ENCODE results near the gene GRM4. TPM values are rescaled to one million over a fixed set of nuclear protein-coding genes. Genes with fewer than 3 reads are reported as not detected.
A peak's percentile ranks its signal among the peaks of the same experiment; 100 is the strongest.

The GRM4 gene
- total RNA-seq, 1 experiment from 2014 or later, result 0.41 TPM

DNA sequence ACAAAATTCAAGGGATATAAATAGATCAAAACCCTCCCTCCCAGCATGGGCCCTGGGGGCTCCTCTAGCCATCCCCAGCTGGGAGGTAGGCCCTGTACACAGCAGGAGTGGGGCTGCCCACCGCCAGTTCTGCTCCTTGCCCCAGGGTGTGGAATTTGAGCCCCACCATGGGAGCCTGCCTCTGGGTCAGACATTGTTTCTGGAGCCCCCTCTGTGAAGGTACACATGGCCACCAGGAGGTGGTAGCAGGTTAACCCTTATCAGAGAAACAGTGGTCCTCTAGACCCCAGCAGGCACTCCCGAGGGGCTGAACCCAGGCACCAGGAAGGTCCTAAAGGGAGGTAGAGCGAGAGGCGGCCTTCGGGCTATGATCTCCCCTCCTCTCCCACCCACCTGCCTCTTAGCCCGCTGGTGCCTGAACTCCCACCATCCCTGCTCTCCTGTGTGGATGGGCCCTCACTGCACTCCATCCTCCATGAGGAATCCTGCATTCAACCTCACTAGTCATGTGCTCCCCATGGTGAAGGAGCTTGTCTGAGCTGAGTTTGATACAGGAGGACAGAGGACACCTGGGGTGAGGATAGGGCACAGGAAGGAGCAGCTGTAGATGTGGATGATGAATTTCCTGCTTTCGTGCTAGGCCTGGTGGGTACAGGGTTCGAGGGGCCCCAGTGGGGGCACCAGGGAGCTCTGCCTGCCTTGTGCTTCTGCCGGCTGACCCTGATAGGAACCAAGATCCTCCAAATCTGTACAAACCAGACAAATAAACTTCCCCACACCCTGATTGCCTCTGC is 114.9 kb downstream of the GRM4 start:
- no peaks in the 10 kb centered on the region for H3K9me3 ChIP-seq (ENCODE audit: low read depth, low read length, poor library complexity, severe bottlenecking)
- no peaks in the 10 kb centered on the region for H3K4me1 ChIP-seq (ENCODE audit: insufficient read depth, low read length, poor library complexity, severe bottlenecking)
- no peaks in the 10 kb centered on the region for H3K36me3 ChIP-seq (ENCODE audit: insufficient read depth, low read length, poor library complexity, severe bottlenecking)
- ChIA-PET CTCF (no interaction called here), POLR2A (ENCODE audit: low non-redundant PET) (no interaction called here)
- H3K27me3 ChIP-seq (replicated peaks; ENCODE audit: insufficient read depth, low read depth, low read length, poor library complexity), result no peaks in the 10 kb centered on the region
- no TSS peak for BruUV-seq (replicated peaks)
- peak; percentile 9 for DNase-seq (ENCODE audit: low spot score)
- no peak for TF ChIP-seq EZH2 (IDR thresholded peaks at IDR 0.05; ENCODE audit: borderline replicate concordance, low read depth, low read length, poor library complexity, severe bottlenecking)
- TF ChIP-seq, protein P1, sequence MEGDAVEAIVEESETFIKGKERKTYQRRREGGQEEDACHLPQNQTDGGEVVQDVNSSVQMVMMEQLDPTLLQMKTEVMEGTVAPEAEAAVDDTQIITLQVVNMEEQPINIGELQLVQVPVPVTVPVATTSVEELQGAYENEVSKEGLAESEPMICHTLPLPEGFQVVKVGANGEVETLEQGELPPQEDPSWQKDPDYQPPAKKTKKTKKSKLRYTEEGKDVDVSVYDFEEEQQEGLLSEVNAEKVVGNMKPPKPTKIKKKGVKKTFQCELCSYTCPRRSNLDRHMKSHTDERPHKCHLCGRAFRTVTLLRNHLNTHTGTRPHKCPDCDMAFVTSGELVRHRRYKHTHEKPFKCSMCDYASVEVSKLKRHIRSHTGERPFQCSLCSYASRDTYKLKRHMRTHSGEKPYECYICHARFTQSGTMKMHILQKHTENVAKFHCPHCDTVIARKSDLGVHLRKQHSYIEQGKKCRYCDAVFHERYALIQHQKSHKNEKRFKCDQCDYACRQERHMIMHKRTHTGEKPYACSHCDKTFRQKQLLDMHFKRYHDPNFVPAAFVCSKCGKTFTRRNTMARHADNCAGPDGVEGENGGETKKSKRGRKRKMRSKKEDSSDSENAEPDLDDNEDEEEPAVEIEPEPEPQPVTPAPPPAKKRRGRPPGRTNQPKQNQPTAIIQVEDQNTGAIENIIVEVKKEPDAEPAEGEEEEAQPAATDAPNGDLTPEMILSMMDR (conservative IDR thresholded peaks at IDR 0.05; ENCODE audit: low read depth, low read length), result no peak
- intact Hi-C loops (cut with micrococcal nuclease; ENCODE audit: unreplicated experiment), result loop anchor here (10.0 kb wide), 1 partner anchor 446 kb away; the partner anchor contains the start of gene BAK1
- H3K27ac ChIP-seq (ENCODE audit: low read depth, low read length, poor library complexity, severe bottlenecking), result no peak overlapping the region
- no peak overlapping the region for H3K4me3 ChIP-seq (ENCODE audit: low read depth, low read length, poor library complexity, severe bottlenecking)

DNA sequence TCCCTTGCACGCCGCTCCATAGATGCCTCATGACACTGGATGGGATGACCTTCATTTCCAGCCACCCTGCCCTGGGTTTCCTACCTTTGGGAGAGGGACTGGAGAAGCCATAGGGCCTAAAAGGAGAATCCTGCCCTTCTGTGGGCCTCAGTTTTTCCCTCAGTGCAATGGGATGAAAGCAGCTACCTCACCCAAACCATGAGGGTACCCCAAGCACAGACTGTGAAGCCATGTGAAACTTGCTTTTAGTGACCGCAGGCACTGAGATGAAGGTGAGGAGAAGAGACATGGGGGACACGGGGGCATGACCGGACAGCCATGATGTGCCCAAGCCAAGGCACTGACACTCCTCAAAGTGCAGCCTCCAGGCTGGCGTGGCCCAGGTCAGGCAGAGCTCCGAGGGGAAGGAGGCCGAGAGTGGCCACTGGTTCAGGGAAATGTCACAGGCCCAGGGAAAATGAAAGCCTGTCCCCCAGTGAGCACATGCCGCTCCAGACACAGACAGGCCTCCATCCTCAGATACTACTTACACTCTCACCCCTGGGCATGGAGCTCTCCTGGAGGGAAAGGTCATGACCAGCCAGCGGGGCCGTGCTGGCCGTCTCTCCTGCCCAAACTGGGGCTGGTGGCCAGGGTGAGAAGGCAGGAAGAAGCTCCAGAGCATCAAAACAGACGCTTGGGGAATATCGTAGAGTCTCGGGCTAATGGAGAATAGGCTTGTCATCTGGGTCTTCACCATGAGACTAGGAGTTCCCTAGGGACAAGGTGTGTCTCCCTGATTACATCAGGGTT is 116.2 kb downstream of the GRM4 start:
- intact Hi-C loops (cut with micrococcal nuclease; ENCODE audit: unreplicated experiment), result loop anchor here (10.0 kb wide), 2 partner anchors 185 to 445 kb away; partner anchors contain the start of gene BAK1
- POLR2A ChIA-PET (ENCODE audit: low non-redundant PET), result no interaction called here

More for the DNA sequence above, 116.2 kb downstream of the GRM4 start:
- CTCF ChIA-PET, result interaction anchor here (2.8 kb wide), 1 partner anchor 258 kb away, joined by 25 read pairs; no protein-coding TSS in a partner anchor
- Histone ChIP-seq H3K4me3 (ENCODE audit: low read depth, low read length, poor library complexity, severe bottlenecking) (no peak overlapping the region), H3K36me3 (ENCODE audit: insufficient read depth, low read length, poor library complexity, severe bottlenecking) (no peaks in the 10 kb centered on the region), H3K27ac (ENCODE audit: low read depth, low read length, poor library complexity, severe bottlenecking) (no peak overlapping the region), H3K9me3 (ENCODE audit: low read depth, low read length, poor library complexity, severe bottlenecking) (no peaks in the 10 kb centered on the region), H3K4me1 (ENCODE audit: insufficient read depth, low read length, poor library complexity, severe bottlenecking) (no peaks in the 10 kb centered on the region), H3K27me3 (replicated peaks; ENCODE audit: insufficient read depth, low read depth, low read length, poor library complexity) (no peaks in the 10 kb centered on the region)
- DNase-seq (ENCODE audit: low spot score), result no peak
- BruUV-seq (replicated peaks), result no TSS peak
- TF ChIP-seq, protein P1 (conservative IDR thresholded peaks at IDR 0.05; ENCODE audit: low read depth, low read length), result no peak
- TF ChIP-seq EZH2 (IDR thresholded peaks at IDR 0.05; ENCODE audit: borderline replicate concordance, low read depth, low read length, poor library complexity, severe bottlenecking), result no peak
